Glutamatergic neuron (in vitro differentiated cells): ENCODE results near the gene CAPN12. TPM values are rescaled to one million over a fixed set of nuclear protein-coding genes. Genes with fewer than 3 reads are reported as not detected.

Experiments
- DNase-seq: peaks from one replicate; pipeline ENCODE4 v3.0.0; 2022
- H3K27ac Mint-ChIP-seq: one replicate; pipeline ENCODE4 v1.8.0; 2020; ENCODE audit warnings: mild to moderate bottlenecking, mixed read lengths, inconsistent platforms; ENCODE audit not compliant: unreplicated experiment
- H3K27me3 Mint-ChIP-seq: one replicate; pipeline ENCODE4 v1.8.0; 2020; ENCODE audit warnings: mild to moderate bottlenecking, moderate library complexity, mixed read lengths, inconsistent platforms; ENCODE audit not compliant: unreplicated experiment
- H3K36me3 Mint-ChIP-seq: one replicate; pipeline ENCODE4 v1.8.0; 2020; ENCODE audit warnings: mild to moderate bottlenecking, mixed read lengths, inconsistent platforms; ENCODE audit not compliant: unreplicated experiment
- H3K4me1 Mint-ChIP-seq: one replicate; pipeline ENCODE4 v1.8.0; 2020; ENCODE audit warnings: mild to moderate bottlenecking, low read depth, mixed read lengths, inconsistent platforms; ENCODE audit not compliant: unreplicated experiment
- H3K4me3 Mint-ChIP-seq: one replicate; pipeline ENCODE4 v1.8.0; 2020; ENCODE audit warnings: mild to moderate bottlenecking, mixed read lengths, inconsistent platforms; ENCODE audit not compliant: unreplicated experiment
- H3K9me3 Mint-ChIP-seq: one replicate; pipeline ENCODE4 v1.8.0; 2020; ENCODE audit warnings: mild to moderate bottlenecking, moderate library complexity, mixed read lengths, inconsistent platforms; ENCODE audit not compliant: unreplicated experiment
- CTCF ChIP-seq: fragments of 200-600 bp; sonication (generic); IDR thresholded peaks from one replicate; pipeline ENCODE4 v1.5.0; 2021; ENCODE audit not compliant: partially characterized antibody, unreplicated experiment
- total RNA-seq: library from RNA; stranded (reverse); fragmentation: NEBNext Ultra II Directional; extraction: Animal tissue kit (Norgen Biotek cat#: 25700); gene quantifications from one replicate; pipeline ENCODE4 v1.2.1, GENCODE V29; 2021; ENCODE audit not compliant: unreplicated experiment

Gene CAPN12
- total RNA-seq, 1 donor from 2014 or later: 4.8 TPM

GRCh38 chr19:38710928-38711725 is 33.1 kb downstream of the CAPN12 start:
- no peak for TF ChIP-seq CTCF
- DNase-seq: peak; percentile 54
- H3K27me3 Mint-ChIP-seq: peaks cover 12% of the 10 kb centered on the region
- peaks cover 20% of the 10 kb centered on the region for H3K9me3 Mint-ChIP-seq
- peak overlapping the region; percentile 38 for H3K4me3 Mint-ChIP-seq
- H3K27ac Mint-ChIP-seq: peak overlapping the region; percentile 96
- H3K36me3 Mint-ChIP-seq: no peaks in the 10 kb centered on the region
- H3K4me1 Mint-ChIP-seq: peaks cover 3% of the 10 kb centered on the region

GRCh38 chr19:38710416-38710702 is 33.9 kb downstream of the CAPN12 start:
- Mint-ChIP-seq H3K9me3 (peaks cover 24% of the 10 kb centered on the region), H3K36me3 (no peaks in the 10 kb centered on the region), H3K4me1 (peaks cover 5% of the 10 kb centered on the region), H3K27ac (peak overlapping the region; percentile 96), H3K4me3 (no peak overlapping the region), H3K27me3 (peaks cover 18% of the 10 kb centered on the region)
- DNase-seq: no peak
- TF ChIP-seq CTCF: no peak

GRCh38 chr19:38709671-38710415 is 34.4 kb downstream of the CAPN12 start:
- Mint-ChIP-seq H3K9me3 (peaks cover 24% of the 10 kb centered on the region), H3K4me1 (peaks cover 5% of the 10 kb centered on the region), H3K4me3 (no peak overlapping the region), H3K27me3 (peaks cover 18% of the 10 kb centered on the region), H3K27ac (peak overlapping the region; percentile 96), H3K36me3 (no peaks in the 10 kb centered on the region)
- TF ChIP-seq CTCF: no peak
- no peak for DNase-seq

- H3K27me3 Mint-ChIP-seq: peaks cover 15% of the 10 kb centered on the region
- H3K4me3 Mint-ChIP-seq: no peak overlapping the region
- H3K9me3 Mint-ChIP-seq: peaks cover 27% of the 10 kb centered on the region
- H3K27ac Mint-ChIP-seq: peak overlapping the region; percentile 55
- TF ChIP-seq CTCF: no peak
- H3K36me3 Mint-ChIP-seq: no peaks in the 10 kb centered on the region
- peaks cover 7% of the 10 kb centered on the region for H3K4me1 Mint-ChIP-seq
- DNase-seq: no peak
Measured at GRCh38 chr19:38709119-38709518, 35.2 kb downstream of the CAPN12 start.
